ENCODE data around the gene SNX14. TPM values are rescaled to one million over a fixed set of nuclear protein-coding genes. Genes with fewer than 3 reads are reported as not detected.

SNX14 gene
- total and polyA plus RNA-seq, 5 donors from 2014 or later: 46.1 to 63.2 (median 51.8) TPM

DNA sequence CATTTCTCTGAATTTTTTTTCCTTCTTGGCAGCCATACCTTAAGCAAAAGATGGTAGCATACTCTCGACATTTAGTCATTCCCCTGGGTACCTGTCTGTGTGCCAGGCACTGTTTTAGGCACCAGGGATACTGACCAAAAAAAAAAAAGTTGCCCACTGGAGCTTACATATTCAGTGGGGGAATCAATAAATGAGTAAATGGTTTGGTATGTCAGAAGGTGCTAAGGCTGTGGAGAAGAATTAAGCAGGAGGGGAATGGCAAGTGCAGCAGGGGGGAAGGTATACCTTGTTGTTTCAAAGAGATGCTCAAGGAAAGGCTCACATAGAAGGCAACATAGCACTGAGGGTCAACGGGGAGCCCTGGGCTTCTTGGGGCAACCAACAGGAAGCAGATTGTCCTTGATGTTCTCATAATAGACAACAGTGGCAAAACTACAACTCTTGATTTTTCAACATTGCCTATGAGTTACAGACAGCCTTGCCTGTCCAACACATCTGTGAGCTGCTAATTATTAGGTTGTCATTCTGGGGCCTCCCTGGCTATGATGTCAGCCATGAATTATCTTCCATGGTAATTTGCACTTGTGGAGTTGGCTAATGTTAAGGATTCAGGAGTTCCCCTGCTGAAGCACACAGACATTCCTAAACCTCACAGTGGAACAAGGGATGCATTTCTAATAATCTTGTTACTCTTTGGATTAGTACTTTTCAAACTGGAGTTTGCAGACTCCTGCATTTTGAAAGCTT lies 124.2 kb downstream of the SNX14 start:
- no peak overlapping the region for H3K4me3 Mint-ChIP-seq
- Histone ChIP-seq H3K4me3 (ENCODE audit: low read depth, low read length) (no peak overlapping the region), H3K9me3 (ENCODE audit: control insufficient read depth in 2 of 2, low read length in 2 of 2) (no peaks in the 10 kb centered on the region), H3K4me1 (ENCODE audit: control insufficient read depth, insufficient read depth, low read length, poor library complexity, severe bottlenecking) (no peaks in the 10 kb centered on the region), H3K36me3 (ENCODE audit: control insufficient read depth, insufficient read depth, low read length) (no peaks in the 10 kb centered on the region), H3K27ac (ENCODE audit: insufficient read depth, low read length, poor library complexity, severe bottlenecking) (no peak overlapping the region), H3K27me3 (ENCODE audit: control insufficient read depth, insufficient read depth, low read length) (peaks cover 3% of the 10 kb centered on the region)
- no peaks in the 10 kb centered on the region for H3K36me3 Mint-ChIP-seq
- DNase-seq: no peak
- no peak for ATAC-seq (ENCODE audit: low read depth in 2 of 2)
- H3K27me3 Mint-ChIP-seq: no peaks in the 10 kb centered on the region
- H3K9me3 Mint-ChIP-seq: no peaks in the 10 kb centered on the region
- no peak overlapping the region for H3K27ac Mint-ChIP-seq
- peaks cover 0 to 15% (median 3%) of the 10 kb centered on the region in 4 donors for H3K4me1 Mint-ChIP-seq

DNA sequence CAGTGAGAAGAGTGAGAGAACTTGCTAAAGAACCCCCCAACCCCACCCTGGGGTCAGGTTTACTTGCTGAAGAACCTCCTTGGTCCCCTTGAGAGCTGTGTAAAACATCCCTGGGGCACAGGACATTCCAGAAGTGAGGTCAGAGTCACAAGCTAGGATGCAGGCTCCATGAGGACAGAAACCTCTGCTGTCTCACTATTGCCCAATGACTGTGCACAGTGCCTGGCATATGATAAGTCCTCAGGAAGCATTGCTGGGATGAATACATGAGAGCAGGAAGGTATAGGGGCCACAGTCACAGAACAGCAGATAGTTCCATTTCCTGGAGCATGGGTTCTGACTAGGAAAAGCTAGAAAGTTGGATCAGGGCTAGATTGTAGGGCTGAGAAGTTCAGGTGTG lies 125.3 kb downstream of the SNX14 start:
- no peak overlapping the region for H3K27ac ChIP-seq (ENCODE audit: insufficient read depth, low read length, poor library complexity, severe bottlenecking)
- H3K9me3 ChIP-seq (ENCODE audit: control insufficient read depth in 2 of 2, low read length in 2 of 2): no peaks in the 10 kb centered on the region
- Mint-ChIP-seq H3K36me3 (no peaks in the 10 kb centered on the region), H3K4me3 (peak overlapping the region in 1 of 4 donors; percentile 44), H3K27me3 (peaks cover 4% of the 10 kb centered on the region), H3K9me3 (no peaks in the 10 kb centered on the region), H3K27ac (no peak overlapping the region), H3K4me1 (peaks cover 0 to 17% (median 3%) of the 10 kb centered on the region in 4 donors)
- H3K4me3 ChIP-seq (ENCODE audit: low read depth, low read length): no peak overlapping the region
- H3K27me3 ChIP-seq (ENCODE audit: control insufficient read depth, insufficient read depth, low read length): peaks cover 3% of the 10 kb centered on the region
- ATAC-seq (ENCODE audit: low read depth in 2 of 2) (no peak), DNase-seq (no peak)
- no peaks in the 10 kb centered on the region for H3K36me3 ChIP-seq (ENCODE audit: control insufficient read depth, insufficient read depth, low read length)
- H3K4me1 ChIP-seq (ENCODE audit: control insufficient read depth, insufficient read depth, low read length, poor library complexity, severe bottlenecking): no peaks in the 10 kb centered on the region

DNA sequence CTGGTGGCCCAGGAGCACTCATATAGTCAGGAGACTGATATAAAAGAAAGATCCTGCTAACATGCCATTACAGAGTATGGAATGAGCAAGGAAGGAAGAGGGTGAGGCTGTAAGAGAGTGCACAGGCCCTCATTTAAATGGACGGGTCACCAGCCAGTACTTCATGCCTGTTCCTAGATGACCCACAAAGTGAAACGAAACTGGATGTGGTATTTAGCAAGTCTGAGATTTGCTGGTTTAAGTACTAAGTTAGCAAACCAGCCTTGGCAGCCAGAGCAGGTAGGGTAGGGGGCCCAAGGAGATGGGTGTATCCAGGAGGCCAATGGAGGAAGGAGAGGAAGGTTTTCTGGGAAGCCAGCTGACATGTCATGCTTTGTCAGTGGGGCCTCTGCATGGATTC lies 127.9 kb downstream of the SNX14 start:
- no peak overlapping the region for H3K27ac ChIP-seq (ENCODE audit: insufficient read depth, low read length, poor library complexity, severe bottlenecking)
- peaks cover 3% of the 10 kb centered on the region for H3K27me3 ChIP-seq (ENCODE audit: control insufficient read depth, insufficient read depth, low read length)
- ATAC-seq (ENCODE audit: low read depth in 2 of 2): no peak
- no peaks in the 10 kb centered on the region for H3K4me1 ChIP-seq (ENCODE audit: control insufficient read depth, insufficient read depth, low read length, poor library complexity, severe bottlenecking)
- DNase-seq: peak in 1 of 3 donors; percentile 39
- no peaks in the 10 kb centered on the region for H3K9me3 ChIP-seq (ENCODE audit: control insufficient read depth in 2 of 2, low read length in 2 of 2)
- no peaks in the 10 kb centered on the region for H3K36me3 ChIP-seq (ENCODE audit: control insufficient read depth, insufficient read depth, low read length)
- peaks cover 0 to 22% (median 6%) of the 10 kb centered on the region in 4 donors for H3K4me1 Mint-ChIP-seq
- no peaks in the 10 kb centered on the region for H3K9me3 Mint-ChIP-seq
- H3K27ac Mint-ChIP-seq: peak overlapping the region in 1 of 3 donors; percentile 80
- H3K36me3 Mint-ChIP-seq: no peaks in the 10 kb centered on the region
- no peak overlapping the region for H3K4me3 Mint-ChIP-seq
- no peak overlapping the region for H3K4me3 ChIP-seq (ENCODE audit: low read depth, low read length)
- peaks cover 5% of the 10 kb centered on the region for H3K27me3 Mint-ChIP-seq

DNA sequence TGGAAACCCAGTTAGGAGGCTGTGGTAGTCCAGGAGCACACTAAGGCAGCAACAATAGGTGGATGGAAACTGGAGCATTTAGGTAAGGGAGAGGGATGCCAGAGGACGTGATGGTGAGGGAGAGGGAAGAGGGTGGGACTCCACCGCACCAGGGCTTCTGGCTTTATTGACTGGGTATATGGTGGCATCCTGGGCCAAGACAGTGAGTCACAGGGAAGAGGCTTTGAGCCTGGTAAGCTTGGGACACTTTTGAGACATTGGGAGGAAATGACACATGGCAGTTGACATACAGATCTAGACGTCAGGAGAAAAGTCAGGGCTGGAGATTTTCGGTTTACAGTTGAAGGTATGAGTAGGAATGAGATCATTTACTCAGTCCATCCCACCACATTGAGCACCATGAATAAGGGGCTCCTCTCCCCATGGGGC lies 128.9 kb downstream of the SNX14 start:
- Histone ChIP-seq H3K9me3 (ENCODE audit: control insufficient read depth in 2 of 2, low read length in 2 of 2) (no peaks in the 10 kb centered on the region), H3K36me3 (ENCODE audit: control insufficient read depth, insufficient read depth, low read length) (no peaks in the 10 kb centered on the region), H3K4me1 (ENCODE audit: control insufficient read depth, insufficient read depth, low read length, poor library complexity, severe bottlenecking) (no peaks in the 10 kb centered on the region), H3K27me3 (ENCODE audit: control insufficient read depth, insufficient read depth, low read length) (peaks cover 2% of the 10 kb centered on the region), H3K27ac (ENCODE audit: insufficient read depth, low read length, poor library complexity, severe bottlenecking) (peak overlapping the region; percentile 9), H3K4me3 (ENCODE audit: low read depth, low read length) (no peak overlapping the region)
- Mint-ChIP-seq H3K27me3 (peaks cover 5% of the 10 kb centered on the region), H3K4me3 (peak overlapping the region in 1 of 4 donors; percentile 29), H3K4me1 (peaks cover 0 to 22% (median 6%) of the 10 kb centered on the region in 4 donors), H3K27ac (peak overlapping the region in 1 of 3 donors; percentile 11), H3K9me3 (no peaks in the 10 kb centered on the region), H3K36me3 (no peaks in the 10 kb centered on the region)
- no peak for DNase-seq
- ATAC-seq (ENCODE audit: low read depth in 2 of 2): no peak

GRCh38 chr6:85464260-85464644 lies 129.4 kb downstream of the SNX14 start:
- Histone ChIP-seq H3K36me3 (ENCODE audit: control insufficient read depth, insufficient read depth, low read length) (no peaks in the 10 kb centered on the region), H3K27ac (ENCODE audit: insufficient read depth, low read length, poor library complexity, severe bottlenecking) (peak overlapping the region; percentile 9), H3K9me3 (ENCODE audit: control insufficient read depth in 2 of 2, low read length in 2 of 2) (no peaks in the 10 kb centered on the region), H3K4me1 (ENCODE audit: control insufficient read depth, insufficient read depth, low read length, poor library complexity, severe bottlenecking) (no peaks in the 10 kb centered on the region), H3K4me3 (ENCODE audit: low read depth, low read length) (no peak overlapping the region), H3K27me3 (ENCODE audit: control insufficient read depth, insufficient read depth, low read length) (no peaks in the 10 kb centered on the region)
- Mint-ChIP-seq H3K9me3 (no peaks in the 10 kb centered on the region), H3K4me3 (no peak overlapping the region), H3K27me3 (peaks cover 9% of the 10 kb centered on the region), H3K27ac (no peak overlapping the region), H3K4me1 (peaks cover 0 to 22% (median 6%) of the 10 kb centered on the region in 4 donors), H3K36me3 (no peaks in the 10 kb centered on the region)
- DNase-seq: peak in 1 of 3 donors; percentile 8
- ATAC-seq (ENCODE audit: low read depth in 2 of 2): no peak

- ATAC-seq (ENCODE audit: low read depth in 2 of 2): no peak
Observed at GRCh38 chr6:85463621-85464259, 129.9 kb downstream of the SNX14 start.

GRCh38 chr6:85462673-85463072 lies 131.0 kb downstream of the SNX14 start:
- Histone ChIP-seq H3K27ac (ENCODE audit: insufficient read depth, low read length, poor library complexity, severe bottlenecking) (no peak overlapping the region), H3K27me3 (ENCODE audit: control insufficient read depth, insufficient read depth, low read length) (no peaks in the 10 kb centered on the region), H3K9me3 (ENCODE audit: control insufficient read depth in 2 of 2, low read length in 2 of 2) (no peaks in the 10 kb centered on the region), H3K4me3 (ENCODE audit: low read depth, low read length) (no peak overlapping the region), H3K36me3 (ENCODE audit: control insufficient read depth, insufficient read depth, low read length) (no peaks in the 10 kb centered on the region), H3K4me1 (ENCODE audit: control insufficient read depth, insufficient read depth, low read length, poor library complexity, severe bottlenecking) (no peaks in the 10 kb centered on the region)
- peaks cover 0 to 24% (median 6%) of the 10 kb centered on the region in 4 donors for H3K4me1 Mint-ChIP-seq
- no peaks in the 10 kb centered on the region for H3K36me3 Mint-ChIP-seq
- H3K9me3 Mint-ChIP-seq: peaks cover 0 to 2% (median 0%) of the 10 kb centered on the region in 7 donors
- peak overlapping the region in 1 of 3 donors; percentile 65 for H3K27ac Mint-ChIP-seq
- DNase-seq: no peak
- no peak overlapping the region for H3K4me3 Mint-ChIP-seq
- H3K27me3 Mint-ChIP-seq: peaks cover 15% of the 10 kb centered on the region
- no peak for ATAC-seq (ENCODE audit: low read depth in 2 of 2)

More at GRCh38 chr6:85463621-85464259, 129.9 kb downstream of the SNX14 start:
- DNase-seq: no peak
- Mint-ChIP-seq H3K36me3 (no peaks in the 10 kb centered on the region), H3K4me1 (peaks cover 0 to 22% (median 6%) of the 10 kb centered on the region in 4 donors), H3K4me3 (no peak overlapping the region), H3K27ac (peak overlapping the region in 1 of 3 donors; percentile 63), H3K27me3 (peaks cover 14% of the 10 kb centered on the region), H3K9me3 (no peaks in the 10 kb centered on the region)
- H3K9me3 ChIP-seq (ENCODE audit: control insufficient read depth in 2 of 2, low read length in 2 of 2): no peaks in the 10 kb centered on the region
- no peak overlapping the region for H3K27ac ChIP-seq (ENCODE audit: insufficient read depth, low read length, poor library complexity, severe bottlenecking)
- no peak overlapping the region for H3K4me3 ChIP-seq (ENCODE audit: low read depth, low read length)
- no peaks in the 10 kb centered on the region for H3K36me3 ChIP-seq (ENCODE audit: control insufficient read depth, insufficient read depth, low read length)
- H3K27me3 ChIP-seq (ENCODE audit: control insufficient read depth, insufficient read depth, low read length): no peaks in the 10 kb centered on the region
- no peaks in the 10 kb centered on the region for H3K4me1 ChIP-seq (ENCODE audit: control insufficient read depth, insufficient read depth, low read length, poor library complexity, severe bottlenecking)

All from CD4-positive, CD25-positive, alpha-beta regulatory T cell (primary cell).